PFSK-1 (cell line): ENCODE measurements around the gene ARHGAP15.

Source experiments
- FOXP2 ChIP-seq: optimal IDR thresholded peaks from 2 replicates; pipeline ENCODE3; 2011; ENCODE audit warnings: borderline replicate concordance, control low read depth, inconsistent platforms; ENCODE audit not compliant: insufficient read depth; ENCODE audit errors: extremely low read length, extremely low read depth
- POLR2AphosphoS5 ChIP-seq: IDR thresholded peaks from 2 replicates; pipeline ENCODE4 v1.6.1; 2012; ENCODE audit warnings: low read depth, mild to moderate bottlenecking, control low read depth, low read length, moderate library complexity
- REST ChIP-seq, 2 experiments: IDR thresholded peaks; 2 replicates each; pipeline versions ENCODE4 v1.6.1 to v1.8.0; 2011 to 2012; ENCODE audit warnings: low read depth in 2 of 2, low read length in 2 of 2, control low read depth in 1 of 2, inconsistent platforms in 1 of 2, mild to moderate bottlenecking in 1 of 2, moderate library complexity in 1 of 2; ENCODE audit not compliant: insufficient read depth in 1 of 2
- SIN3A ChIP-seq: IDR thresholded peaks from 2 replicates; pipeline ENCODE4 v1.6.1; 2012; ENCODE audit warnings: mild to moderate bottlenecking, low read length, moderate library complexity, borderline replicate concordance; ENCODE audit not compliant: insufficient read depth
- TAF1 ChIP-seq: IDR thresholded peaks from 2 replicates; pipeline ENCODE4 v1.6.1; 2012; ENCODE audit warnings: low read length, control low read depth, borderline replicate concordance; ENCODE audit not compliant: insufficient read depth

Gene ARHGAP15

GRCh38 chr2:143132355-143132754 lies 3.1 kb downstream of the ARHGAP15 start:
- TF ChIP-seq FOXP2 (no peak), TAF1 (no peak), POLR2AphosphoS5 (no peak), REST (IDR thresholded peaks at IDR 0.05; ENCODE audit: insufficient read depth in 1 of 2, low read depth in 2 of 2, low read length in 2 of 2) (no peak), SIN3A (no peak)

- no peak for TF ChIP-seq POLR2AphosphoS5
- TF ChIP-seq SIN3A: no peak
- no peak for TF ChIP-seq TAF1
- no peak for TF ChIP-seq FOXP2
- no peak for TF ChIP-seq REST (IDR thresholded peaks at IDR 0.05; ENCODE audit: insufficient read depth in 1 of 2, low read depth in 2 of 2, low read length in 2 of 2)
Observed at GRCh38 chr2:143133783-143134182, 4.6 kb downstream of the ARHGAP15 start.

GRCh38 chr2:143138292-143138691 lies 9.1 kb downstream of the ARHGAP15 start:
- no peak for TF ChIP-seq TAF1
- no peak for TF ChIP-seq FOXP2
- no peak for TF ChIP-seq REST (IDR thresholded peaks at IDR 0.05; ENCODE audit: insufficient read depth in 1 of 2, low read depth in 2 of 2, low read length in 2 of 2)
- no peak for TF ChIP-seq SIN3A
- no peak for TF ChIP-seq POLR2AphosphoS5

- no peak for TF ChIP-seq POLR2AphosphoS5
- TF ChIP-seq FOXP2: no peak
- no peak for TF ChIP-seq TAF1
Observed at GRCh38 chr2:143139835-143140393, 10.7 kb downstream of the ARHGAP15 start.

GRCh38 chr2:143140864-143141661 lies 11.8 kb downstream of the ARHGAP15 start:
- TF ChIP-seq FOXP2: no peak
- no peak for TF ChIP-seq POLR2AphosphoS5

- no peak for TF ChIP-seq SIN3A
- no peak for TF ChIP-seq POLR2AphosphoS5
- TF ChIP-seq REST (IDR thresholded peaks at IDR 0.05; ENCODE audit: insufficient read depth in 1 of 2, low read depth in 2 of 2, low read length in 2 of 2): no peak
- no peak for TF ChIP-seq TAF1
- no peak for TF ChIP-seq FOXP2
Observed at GRCh38 chr2:143142598-143142997, 13.4 kb downstream of the ARHGAP15 start.
